Caco-2 (cell line): ENCODE measurements around the gene GAB2. TPM values are rescaled to one million over a fixed set of nuclear protein-coding genes. Genes with fewer than 3 reads are reported as not detected.

Experiments
- BruUV-seq: library from RNA; stranded (reverse); fragments of 400-500 nt; replicated peaks from 2 replicates; lab custom pipeline; 2021; lab: Mats Ljungman, UMichigan
- CTCF ChIA-PET: fragments of 300-600 bp; sonication (Branson Sonifier 250); formaldehyde crosslinking; loops from one replicate; lab custom pipeline; 2022; ENCODE audit warnings: antibody characterized with exemption; lab: Charles Lee
- POLR2A ChIA-PET: fragments of 300-600 bp; sonication (Branson Sonifier 250); formaldehyde crosslinking; loops from one replicate; lab custom pipeline; 2022; ENCODE audit warnings: antibody characterized with exemption; lab: Charles Lee
- DNase-seq, 2 experiments: peaks; one replicate each; pipeline versions ENCODE4 v3.0.0 to v3.0.0-alpha.2; 2020 to 2022
- H3K27me3 ChIP-seq: replicated peaks from 2 replicates; pipeline ENCODE4 v1.6.0; 2011; ENCODE audit warnings: low read length; ENCODE audit not compliant: control insufficient read depth, insufficient read depth
- H3K36me3 ChIP-seq: 2 replicates; pipeline ENCODE4 v1.5.1; 2011; ENCODE audit warnings: low read length; ENCODE audit not compliant: control insufficient read depth, insufficient read depth
- H3K4me1 ChIP-seq: fragments of 250-450 bp; sonication (Bioruptor Pico); 2 replicates; pipeline ENCODE4 v1.5.1; 2020; ENCODE audit warnings: mild to moderate bottlenecking
- H3K4me3 ChIP-seq: 2 replicates; pipeline ENCODE4 v1.5.1; 2011; ENCODE audit warnings: low read depth, mild to moderate bottlenecking, control low read depth, low read length
- H3K9me3 ChIP-seq: fragments of 250-450 bp; sonication (Bioruptor Pico); 2 replicates; pipeline ENCODE4 v1.5.1; 2020; ENCODE audit warnings: mild to moderate bottlenecking, moderate library complexity
- H3K27ac Mint-ChIP-seq: one replicate; pipeline ENCODE4 v1.8.0; 2022; ENCODE audit warnings: mixed read lengths; ENCODE audit not compliant: unreplicated experiment
- H3K27me3 Mint-ChIP-seq: one replicate; pipeline ENCODE4 v1.8.0; 2022; ENCODE audit warnings: mixed read lengths; ENCODE audit not compliant: insufficient read depth, unreplicated experiment
- H3K36me3 Mint-ChIP-seq: one replicate; pipeline ENCODE4 v1.8.0; 2022; ENCODE audit warnings: mild to moderate bottlenecking, mixed read lengths; ENCODE audit not compliant: insufficient read depth, unreplicated experiment
- H3K4me1 Mint-ChIP-seq: one replicate; pipeline ENCODE4 v1.8.0; 2022; ENCODE audit warnings: low read depth, mixed read lengths; ENCODE audit not compliant: unreplicated experiment
- H3K4me3 Mint-ChIP-seq: one replicate; pipeline ENCODE4 v1.8.0; 2022; ENCODE audit warnings: mild to moderate bottlenecking, moderate library complexity, mixed read lengths; ENCODE audit not compliant: unreplicated experiment
- H3K9me3 Mint-ChIP-seq: one replicate; pipeline ENCODE4 v1.8.0; 2022; ENCODE audit warnings: mixed read lengths; ENCODE audit not compliant: unreplicated experiment
- CTCF ChIP-seq, 2 experiments: fragments of 200-600 bp in 1 of 2; IDR thresholded peaks; 1 replicate in 1 of 2; 2 replicates in 1 of 2; pipeline versions ENCODE4 v1.5.1 to v1.8.0; 2011 to 2022; ENCODE audit warnings: antibody characterized with exemption in 1 of 2, control low read depth in 1 of 2, inconsistent platforms in 1 of 2, low read depth in 1 of 2, low read length in 1 of 2, mild to moderate bottlenecking in 1 of 2, moderate library complexity in 1 of 2; ENCODE audit not compliant: insufficient read depth in 1 of 2, severe bottlenecking in 1 of 2, unreplicated experiment in 1 of 2
- intact Hi-C: fragments of 100-400 bp; cut with micrococcal nuclease; formaldehyde crosslinking; loops from one replicate; pipeline ENCODE4 v1.10.0; 2022; ENCODE audit not compliant: unreplicated experiment
- total RNA-seq: library from RNA; stranded (reverse); gene quantifications from 2 replicates; pipeline ENCODE4 v1.2.3, GENCODE V29; 2022

Gene GAB2
- total RNA-seq, 1 experiment from 2014 or later, result 67.3 TPM

DNA sequence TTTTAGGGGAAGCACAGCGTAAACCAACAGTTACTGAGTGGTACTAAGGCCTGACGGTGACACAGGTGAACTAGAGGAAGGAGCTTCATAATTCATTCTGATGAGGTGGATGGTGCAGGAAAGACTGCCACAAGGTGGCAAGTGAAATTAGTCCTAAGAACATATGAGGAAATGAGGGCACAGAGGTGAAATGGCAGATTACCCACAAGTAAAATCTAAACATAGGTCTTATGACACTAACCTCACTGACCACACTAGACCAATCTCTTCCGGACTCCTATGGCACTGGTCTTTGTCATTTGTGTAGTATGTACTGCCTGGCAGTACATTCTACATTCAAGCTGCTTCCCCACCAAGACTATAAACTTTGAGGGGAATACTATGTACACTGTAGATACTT is 20.2 kb downstream of the GAB2 start:
- H3K27me3 Mint-ChIP-seq, result no peaks in the 10 kb centered on the region
- H3K4me1 ChIP-seq, result peaks cover 42% of the 10 kb centered on the region
- no peak for TF ChIP-seq CTCF (IDR thresholded peaks at IDR 0.05; ENCODE audit: insufficient read depth in 1 of 2, low read depth in 1 of 2, low read length in 1 of 2, severe bottlenecking in 1 of 2, unreplicated experiment in 1 of 2)
- no peaks in the 10 kb centered on the region for H3K36me3 ChIP-seq
- ChIA-PET POLR2A (no interaction called here), CTCF (interaction anchor here (0.6 to 1.6 kb wide), 4 partner anchors 20 to 169 kb away, joined by 3 to 6 read pairs (median 4); partner anchors contain the start of gene GAB2)
- H3K4me1 Mint-ChIP-seq, result peaks cover 57% of the 10 kb centered on the region
- H3K4me3 Mint-ChIP-seq, result no peak overlapping the region
- H3K36me3 Mint-ChIP-seq, result no peaks in the 10 kb centered on the region
- DNase-seq, result no peak
- intact Hi-C loops, result no loop called here
- no TSS peak for BruUV-seq
- no peaks in the 10 kb centered on the region for H3K9me3 Mint-ChIP-seq
- no peak overlapping the region for H3K4me3 ChIP-seq
- H3K27ac Mint-ChIP-seq, result no peak overlapping the region
- no peaks in the 10 kb centered on the region for H3K27me3 ChIP-seq
- no peaks in the 10 kb centered on the region for H3K9me3 ChIP-seq

DNA sequence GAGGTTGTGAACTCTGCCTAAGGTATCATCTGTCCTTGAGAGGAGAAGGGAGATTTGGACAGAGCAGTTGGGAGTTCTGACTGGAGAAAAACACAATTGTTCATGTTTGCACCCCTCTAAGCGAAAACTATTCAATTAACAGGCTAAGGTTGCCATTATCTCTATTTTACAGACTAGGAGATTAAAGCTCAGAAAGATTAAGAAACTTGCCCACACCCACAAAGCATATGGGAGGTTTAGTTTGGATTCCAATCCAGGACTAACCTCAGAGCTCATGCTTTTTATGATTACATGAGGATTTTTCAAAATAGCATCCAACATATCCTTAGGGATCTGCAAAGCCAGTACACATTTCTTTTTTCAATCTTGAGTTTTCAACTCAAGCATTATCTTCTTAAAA is 22.0 kb downstream of the GAB2 start:
- CTCF ChIA-PET, result no interaction called here
- POLR2A ChIA-PET, result no interaction called here
- H3K36me3 Mint-ChIP-seq, result peaks cover 8% of the 10 kb centered on the region

DNA sequence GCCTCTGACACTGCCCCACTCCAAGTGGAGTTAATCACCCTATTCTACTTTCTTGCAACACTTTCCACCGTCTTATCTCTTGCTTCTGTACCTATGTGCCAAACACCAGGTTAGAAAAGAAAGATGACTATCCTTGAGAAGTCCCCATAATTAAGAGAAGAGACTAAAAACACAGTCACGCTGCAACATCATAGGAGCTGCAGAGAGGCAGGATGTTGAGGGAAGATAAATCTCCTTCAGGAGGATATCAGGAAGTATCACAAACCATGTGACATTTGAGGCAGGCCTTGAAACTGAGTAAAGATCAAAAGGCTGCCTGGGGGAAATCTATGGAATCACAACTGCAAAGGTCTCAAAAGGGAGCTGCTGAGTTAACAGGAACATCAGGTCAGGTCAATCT is 24.8 kb downstream of the GAB2 start:
- Mint-ChIP-seq H3K36me3 (peaks cover 20% of the 10 kb centered on the region), H3K4me3 (no peak overlapping the region), H3K4me1 (peaks cover 67% of the 10 kb centered on the region), H3K27ac (peak overlapping the region; percentile 14), H3K9me3 (no peaks in the 10 kb centered on the region), H3K27me3 (no peaks in the 10 kb centered on the region)
- no peaks in the 10 kb centered on the region for H3K9me3 ChIP-seq
- peaks cover 38% of the 10 kb centered on the region for H3K4me1 ChIP-seq
- H3K4me3 ChIP-seq, result no peak overlapping the region
- H3K27me3 ChIP-seq, result no peaks in the 10 kb centered on the region
- no peak for TF ChIP-seq CTCF (IDR thresholded peaks at IDR 0.05; ENCODE audit: insufficient read depth in 1 of 2, low read depth in 1 of 2, low read length in 1 of 2, severe bottlenecking in 1 of 2, unreplicated experiment in 1 of 2)
- peak in 1 of 2 experiments; percentile 35 for DNase-seq
- POLR2A ChIA-PET, result interaction anchor here (0.7 kb wide), 1 partner anchor 12 kb away, joined by 3 read pairs; no protein-coding TSS in a partner anchor
- intact Hi-C loops, result no loop called here
- H3K36me3 ChIP-seq, result no peaks in the 10 kb centered on the region
- BruUV-seq, result no TSS peak
- CTCF ChIA-PET, result interaction anchor here (0.7 to 1.1 kb wide), 3 partner anchors 17 to 165 kb away, joined by 3 read pairs; no protein-coding TSS in a partner anchor

More for the DNA sequence above, 22.0 kb downstream of the GAB2 start:
- no peak for TF ChIP-seq CTCF (IDR thresholded peaks at IDR 0.05; ENCODE audit: insufficient read depth in 1 of 2, low read depth in 1 of 2, low read length in 1 of 2, severe bottlenecking in 1 of 2, unreplicated experiment in 1 of 2)
- peaks cover 67% of the 10 kb centered on the region for H3K4me1 Mint-ChIP-seq
- H3K4me1 ChIP-seq, result peaks cover 44% of the 10 kb centered on the region
- no peaks in the 10 kb centered on the region for H3K9me3 Mint-ChIP-seq
- DNase-seq, result no peak
- H3K27me3 ChIP-seq, result no peaks in the 10 kb centered on the region
- intact Hi-C loops, result no loop called here
- BruUV-seq, result no TSS peak
- no peak overlapping the region for H3K4me3 Mint-ChIP-seq
- no peak overlapping the region for H3K4me3 ChIP-seq
- no peak overlapping the region for H3K27ac Mint-ChIP-seq
- no peaks in the 10 kb centered on the region for H3K36me3 ChIP-seq
- no peaks in the 10 kb centered on the region for H3K27me3 Mint-ChIP-seq
- no peaks in the 10 kb centered on the region for H3K9me3 ChIP-seq
